Measurements from ENCODE around the gene LTC4S.
"Not testable (repeated sequence)": the region's sequence is repeated elsewhere in the genome, so short reads cannot be mapped to it uniquely, and the experiment has no call there.

LTC4S gene

DNA sequence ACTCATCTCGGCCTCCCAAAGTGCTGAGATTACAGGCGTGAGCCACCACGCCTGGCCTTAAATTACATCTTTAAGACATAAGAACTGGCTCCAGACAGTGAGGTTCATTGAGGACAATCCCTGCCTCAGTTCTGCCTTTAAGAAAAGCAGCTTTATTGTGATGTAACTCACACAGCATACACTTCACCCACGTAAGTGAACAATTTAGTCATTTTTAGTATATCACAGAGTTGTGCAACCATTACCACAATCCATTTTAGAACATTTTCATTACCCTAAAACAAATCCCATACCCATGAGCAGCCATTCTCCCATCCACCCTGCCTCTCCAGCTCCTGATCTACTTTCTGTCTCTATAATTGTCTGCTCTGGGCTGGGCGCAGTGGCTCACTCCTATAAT lies 24.0 kb upstream of the LTC4S start:
- DNase-seq: peak; percentile 76 to 88

DNA sequence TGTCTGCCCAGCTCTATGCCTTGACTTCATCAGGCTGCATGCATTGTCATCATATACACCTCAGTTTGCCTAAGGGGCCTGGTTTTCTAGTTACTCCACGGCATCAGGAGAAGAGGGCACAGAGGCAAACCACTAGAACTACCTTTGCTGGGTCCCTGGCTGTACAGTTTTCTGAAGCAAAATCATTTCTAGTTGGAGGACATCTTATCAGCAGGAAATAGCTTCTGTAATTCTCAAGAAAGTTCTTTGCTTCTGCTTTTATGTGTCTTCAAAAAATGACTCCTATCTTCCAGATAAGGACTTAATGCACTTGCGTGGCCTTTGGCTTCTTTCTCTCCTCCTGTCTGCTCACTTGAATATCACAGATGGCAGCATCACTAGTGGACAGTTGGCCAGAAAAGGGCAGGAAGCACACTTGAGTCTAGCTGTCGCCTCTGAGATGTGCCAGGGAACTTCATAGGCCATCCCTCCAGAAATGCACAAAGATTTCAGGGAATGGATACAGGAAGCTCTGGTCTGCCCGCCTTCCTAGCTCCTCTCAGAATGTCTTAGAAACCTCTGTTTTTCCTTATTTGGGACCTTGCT lies 22.4 kb upstream of the LTC4S start:
- no peak for DNase-seq

- peak; percentile 33 to 60 for DNase-seq
Measured at GRCh38 chr5:179772351-179772750, 21.4 kb upstream of the LTC4S start.

DNA sequence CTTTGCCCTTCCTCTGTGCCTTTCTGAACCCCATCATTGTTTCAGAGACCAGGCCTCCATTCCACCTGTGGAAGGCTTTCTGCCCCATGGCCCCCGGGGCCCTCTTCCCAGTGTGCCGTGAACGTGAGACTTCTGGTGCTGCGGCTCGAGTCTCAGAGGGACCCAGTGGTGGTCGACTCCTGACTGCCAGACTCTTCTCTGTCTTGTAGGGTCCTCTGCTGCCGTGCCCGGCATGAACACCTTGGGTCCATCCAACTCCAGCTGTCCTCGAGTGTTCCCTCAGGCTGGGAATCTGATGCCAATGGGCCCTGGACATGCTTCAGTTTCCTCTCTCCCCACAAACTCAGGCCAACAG lies 20.1 kb upstream of the LTC4S start:
- no peak for DNase-seq

GRCh38 chr5:179774442-179774841 lies 19.3 kb upstream of the LTC4S start:
- DNase-seq: no peak

- DNase-seq: peak; percentile 64 to 74
Measured at GRCh38 chr5:179776411-179776938, 17.3 kb upstream of the LTC4S start.

- no peak for DNase-seq
Measured at GRCh38 chr5:179777456-179777855, 16.3 kb upstream of the LTC4S start.

- DNase-seq: peak; percentile 58 to 64
Measured at GRCh38 chr5:179777909-179778308, 15.9 kb upstream of the LTC4S start.

- DNase-seq: no peak
Measured at GRCh38 chr5:179778591-179778990, 15.2 kb upstream of the LTC4S start.

GRCh38 chr5:179779826-179780225 lies 14.0 kb upstream of the LTC4S start:
- no peak for DNase-seq

- peak; percentile 83 to 84 for DNase-seq
Measured at GRCh38 chr5:179780362-179780761, 13.4 kb upstream of the LTC4S start.

DNA sequence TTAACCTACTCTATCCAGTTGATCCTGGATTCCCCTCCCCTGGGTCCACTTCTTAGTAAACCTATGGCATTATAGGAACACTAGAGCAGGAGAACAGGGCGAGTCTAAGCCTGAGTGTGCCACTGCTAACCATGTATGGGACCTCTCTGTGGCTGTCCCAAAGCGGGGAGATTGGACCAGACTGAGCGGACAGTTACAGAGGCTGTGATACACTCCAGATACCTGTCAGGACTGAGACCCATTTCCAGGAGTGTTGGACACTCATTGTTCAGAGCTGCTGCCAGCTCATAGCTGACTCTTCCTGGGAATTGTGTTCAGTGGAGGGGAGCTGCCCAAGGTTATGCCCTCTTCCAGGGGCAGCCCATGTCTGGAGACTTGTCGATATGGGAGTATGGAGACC lies 11.9 kb upstream of the LTC4S start:
- DNase-seq: no peak

- DNase-seq: no peak
Measured at GRCh38 chr5:179783128-179783527, 10.7 kb upstream of the LTC4S start.

GRCh38 chr5:179786861-179787260 lies 6.9 kb upstream of the LTC4S start:
- no peak for DNase-seq

DNA sequence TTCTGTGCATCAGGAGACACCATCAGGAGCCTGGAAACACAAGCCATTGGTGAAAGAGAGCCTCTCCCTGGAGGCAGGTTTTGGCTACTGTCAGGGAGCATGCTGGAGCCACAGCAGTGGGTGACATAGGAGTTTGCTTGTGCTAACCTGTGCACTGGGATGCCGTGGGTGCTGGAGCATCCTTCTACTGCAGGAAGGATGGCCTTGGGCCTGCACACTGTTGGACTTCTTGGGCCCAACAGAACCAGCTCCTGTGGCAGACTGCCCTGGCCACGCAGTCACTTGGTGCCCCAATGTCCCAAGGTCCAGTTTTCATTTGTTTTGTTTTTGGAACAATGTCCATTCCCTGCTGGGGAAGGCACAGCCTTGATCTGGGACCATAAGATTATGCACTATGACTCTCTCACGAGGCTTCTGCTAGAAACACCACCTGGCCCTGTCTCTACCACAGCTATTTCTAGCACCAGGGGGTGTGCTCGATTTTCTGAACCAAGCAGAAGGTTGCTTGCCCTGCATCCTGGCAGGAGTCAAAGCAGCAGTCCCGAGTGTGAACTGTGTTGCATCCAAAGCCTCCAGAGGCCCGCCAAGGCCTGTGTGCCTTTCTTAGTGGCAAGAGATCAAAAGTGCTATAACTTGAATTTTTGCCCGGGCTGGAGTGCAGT lies 5.5 kb upstream of the LTC4S start:
- no peak for DNase-seq

- DNase-seq: not testable (repeated sequence)
Measured at GRCh38 chr5:179789278-179789677, 4.5 kb upstream of the LTC4S start.

DNA sequence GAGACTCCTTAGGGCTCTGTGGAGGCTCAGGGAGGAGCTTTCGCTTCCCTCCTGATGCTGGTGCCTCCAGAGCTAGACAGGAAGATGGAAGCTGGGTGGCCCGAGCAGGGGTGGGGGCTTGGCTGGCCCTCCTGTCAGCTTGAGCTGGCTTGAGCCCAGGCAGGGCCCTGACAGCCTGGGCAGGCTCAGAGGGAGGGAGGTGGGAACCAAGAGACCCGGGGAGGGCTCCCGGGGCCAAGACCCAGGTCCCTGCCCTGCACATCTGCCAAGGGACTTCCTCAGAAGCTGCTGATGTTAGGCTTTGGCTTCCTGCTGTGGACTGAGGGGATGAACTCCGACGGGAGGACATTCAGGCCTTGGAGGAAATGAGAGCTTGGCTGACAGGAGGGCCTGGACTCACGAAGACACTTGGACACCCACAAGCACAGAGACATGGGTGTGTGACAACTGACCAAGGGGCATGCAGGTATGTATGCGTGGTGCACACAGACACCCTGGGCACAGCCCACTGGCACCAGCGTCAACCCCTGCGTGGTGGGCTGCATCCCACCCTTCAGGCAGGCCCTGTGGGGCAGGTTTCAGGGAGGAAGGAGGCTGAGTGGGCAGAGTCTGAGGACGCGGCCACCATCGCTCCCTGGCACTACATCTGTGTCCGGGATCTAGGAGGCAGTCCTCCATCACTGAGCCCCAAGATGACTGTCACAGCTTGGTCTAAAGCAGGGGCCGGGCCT lies 1.7 kb upstream of the LTC4S start:
- DNase-seq: no peak

- peak; percentile 31 to 52 for DNase-seq
Measured at GRCh38 chr5:179792612-179793467, 946 bp upstream of the LTC4S start.

DNA sequence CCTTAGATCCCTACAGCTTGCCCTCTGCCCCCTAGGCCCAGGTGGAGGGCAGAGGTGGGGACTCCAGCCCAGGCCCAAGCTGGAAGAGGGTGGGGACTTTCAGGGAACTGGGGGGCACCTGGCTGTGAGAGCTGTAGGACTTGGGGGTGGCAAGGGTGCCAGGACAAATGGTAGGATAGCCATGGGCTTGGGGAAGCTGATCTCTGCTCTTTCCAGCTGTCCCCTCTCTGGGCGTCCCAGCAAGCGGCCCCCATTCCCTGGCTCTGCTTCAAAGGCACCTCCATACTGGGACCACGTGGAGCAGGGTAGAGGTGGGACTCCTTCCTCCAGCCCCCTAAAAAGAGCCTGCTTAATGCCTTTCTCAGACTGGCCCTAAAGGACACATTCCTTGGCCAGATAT lies 385 bp downstream of the LTC4S start:
- DNase-seq: no peak

- no peak for DNase-seq
Measured at GRCh38 chr5:179794575-179794974, 789 bp downstream of the LTC4S start.

- no peak for DNase-seq
Measured at GRCh38 chr5:179795049-179795862, 1.5 kb downstream of the LTC4S start.
